Activated naive CD8-positive, alpha-beta T cell treated with anti-CD3 and anti-CD28 coated beads for 36 hours (primary cell): ENCODE results near the gene STIM2. TPM values are rescaled to one million over a fixed set of nuclear protein-coding genes. Genes with fewer than 3 reads are reported as not detected.

Source experiments
- DNase-seq: peaks from one replicate; pipeline ENCODE4 v3.0.0; 2021
- H3K27ac Mint-ChIP-seq: one replicate; pipeline ENCODE4 v1.8.0; 2022; ENCODE audit warnings: mild to moderate bottlenecking, moderate library complexity, mixed read lengths
- H3K27me3 Mint-ChIP-seq: one replicate; pipeline ENCODE4 v1.8.0; 2022; ENCODE audit warnings: mild to moderate bottlenecking, mixed read lengths
- H3K36me3 Mint-ChIP-seq: one replicate; pipeline ENCODE4 v1.8.0; 2021; ENCODE audit warnings: mild to moderate bottlenecking, mixed read lengths
- H3K4me1 Mint-ChIP-seq: one replicate; pipeline ENCODE4 v1.8.0; 2021; ENCODE audit warnings: mixed read lengths
- H3K4me3 Mint-ChIP-seq: one replicate; pipeline ENCODE4 v1.8.0; 2022; ENCODE audit warnings: mild to moderate bottlenecking, moderate library complexity, mixed read lengths
- H3K9me3 Mint-ChIP-seq: one replicate; pipeline ENCODE4 v1.8.0; 2022; ENCODE audit warnings: mixed read lengths
- total RNA-seq, 2 experiments: library from RNA; stranded (reverse); gene quantifications; one replicate each; pipeline ENCODE4 v1.2.3, GENCODE V29; 2021

Gene STIM2
- total RNA-seq, 2 experiments from 2014 or later, result 41.8 to 45.1 TPM

- no peak for DNase-seq
- H3K9me3 Mint-ChIP-seq, result no peaks in the 10 kb centered on the region
- no peak overlapping the region for H3K4me3 Mint-ChIP-seq
- peaks cover 47% of the 10 kb centered on the region for H3K4me1 Mint-ChIP-seq
- H3K27ac Mint-ChIP-seq, result no peak overlapping the region
- H3K36me3 Mint-ChIP-seq, result peaks cover 16% of the 10 kb centered on the region
- no peaks in the 10 kb centered on the region for H3K27me3 Mint-ChIP-seq
Observed at GRCh38 chr4:26931966-26932365, 71.3 kb downstream of the STIM2 start.

- H3K4me1 Mint-ChIP-seq, result peaks cover 60% of the 10 kb centered on the region
- no peak overlapping the region for H3K4me3 Mint-ChIP-seq
- H3K9me3 Mint-ChIP-seq, result no peaks in the 10 kb centered on the region
- H3K36me3 Mint-ChIP-seq, result peaks cover 13% of the 10 kb centered on the region
- H3K27ac Mint-ChIP-seq, result no peak overlapping the region
- no peak for DNase-seq
- H3K27me3 Mint-ChIP-seq, result no peaks in the 10 kb centered on the region
Observed at GRCh38 chr4:26935397-26935796, 74.8 kb downstream of the STIM2 start.

GRCh38 chr4:26936284-26937065 is 75.8 kb downstream of the STIM2 start:
- DNase-seq, result no peak
- Mint-ChIP-seq H3K36me3 (peaks cover 11% of the 10 kb centered on the region), H3K9me3 (no peaks in the 10 kb centered on the region), H3K27ac (peak overlapping the region; percentile 47), H3K4me1 (peaks cover 61% of the 10 kb centered on the region), H3K4me3 (no peak overlapping the region), H3K27me3 (no peaks in the 10 kb centered on the region)

- H3K4me3 Mint-ChIP-seq, result no peak overlapping the region
- H3K4me1 Mint-ChIP-seq, result peaks cover 63% of the 10 kb centered on the region
- no peak overlapping the region for H3K27ac Mint-ChIP-seq
- H3K27me3 Mint-ChIP-seq, result no peaks in the 10 kb centered on the region
- no peaks in the 10 kb centered on the region for H3K9me3 Mint-ChIP-seq
- H3K36me3 Mint-ChIP-seq, result peaks cover 12% of the 10 kb centered on the region
- no peak for DNase-seq
Observed at GRCh38 chr4:26937139-26937538, 76.5 kb downstream of the STIM2 start.

GRCh38 chr4:26937567-26937966 is 76.9 kb downstream of the STIM2 start:
- DNase-seq, result no peak
- Mint-ChIP-seq H3K9me3 (no peaks in the 10 kb centered on the region), H3K36me3 (peaks cover 14% of the 10 kb centered on the region), H3K27ac (no peak overlapping the region), H3K4me3 (no peak overlapping the region), H3K27me3 (no peaks in the 10 kb centered on the region), H3K4me1 (peaks cover 65% of the 10 kb centered on the region)

GRCh38 chr4:26938516-26938915 is 77.9 kb downstream of the STIM2 start:
- H3K4me1 Mint-ChIP-seq, result peaks cover 58% of the 10 kb centered on the region
- H3K27me3 Mint-ChIP-seq, result no peaks in the 10 kb centered on the region
- peaks cover 14% of the 10 kb centered on the region for H3K36me3 Mint-ChIP-seq
- H3K9me3 Mint-ChIP-seq, result peaks cover 2% of the 10 kb centered on the region
- no peak overlapping the region for H3K27ac Mint-ChIP-seq
- no peak overlapping the region for H3K4me3 Mint-ChIP-seq
- no peak for DNase-seq

GRCh38 chr4:26941951-26942350 is 81.3 kb downstream of the STIM2 start:
- no peak overlapping the region for H3K27ac Mint-ChIP-seq
- H3K4me1 Mint-ChIP-seq, result peaks cover 52% of the 10 kb centered on the region
- H3K27me3 Mint-ChIP-seq, result no peaks in the 10 kb centered on the region
- H3K36me3 Mint-ChIP-seq, result peaks cover 28% of the 10 kb centered on the region
- no peak overlapping the region for H3K4me3 Mint-ChIP-seq
- DNase-seq, result no peak
- peaks cover 10% of the 10 kb centered on the region for H3K9me3 Mint-ChIP-seq

- no peak for DNase-seq
- H3K4me1 Mint-ChIP-seq, result peaks cover 48% of the 10 kb centered on the region
- H3K9me3 Mint-ChIP-seq, result peaks cover 10% of the 10 kb centered on the region
- no peaks in the 10 kb centered on the region for H3K27me3 Mint-ChIP-seq
- no peak overlapping the region for H3K4me3 Mint-ChIP-seq
- no peak overlapping the region for H3K27ac Mint-ChIP-seq
- H3K36me3 Mint-ChIP-seq, result peaks cover 34% of the 10 kb centered on the region
Observed at GRCh38 chr4:26942871-26943270, 82.2 kb downstream of the STIM2 start.

- H3K9me3 Mint-ChIP-seq, result peaks cover 10% of the 10 kb centered on the region
- H3K4me3 Mint-ChIP-seq, result no peak overlapping the region
- no peak overlapping the region for H3K27ac Mint-ChIP-seq
- H3K36me3 Mint-ChIP-seq, result peaks cover 39% of the 10 kb centered on the region
- no peaks in the 10 kb centered on the region for H3K27me3 Mint-ChIP-seq
- peaks cover 44% of the 10 kb centered on the region for H3K4me1 Mint-ChIP-seq
- no peak for DNase-seq
Observed at GRCh38 chr4:26943391-26943790, 82.8 kb downstream of the STIM2 start.

- no peak overlapping the region for H3K4me3 Mint-ChIP-seq
- H3K27me3 Mint-ChIP-seq, result no peaks in the 10 kb centered on the region
- H3K4me1 Mint-ChIP-seq, result peaks cover 32% of the 10 kb centered on the region
- H3K9me3 Mint-ChIP-seq, result peaks cover 10% of the 10 kb centered on the region
- DNase-seq, result no peak
- H3K36me3 Mint-ChIP-seq, result peaks cover 50% of the 10 kb centered on the region
- H3K27ac Mint-ChIP-seq, result no peak overlapping the region
Observed at GRCh38 chr4:26945794-26946193, 85.2 kb downstream of the STIM2 start.

- no peak overlapping the region for H3K27ac Mint-ChIP-seq
- H3K4me1 Mint-ChIP-seq, result peaks cover 26% of the 10 kb centered on the region
- peaks cover 59% of the 10 kb centered on the region for H3K36me3 Mint-ChIP-seq
- peaks cover 17% of the 10 kb centered on the region for H3K9me3 Mint-ChIP-seq
- H3K27me3 Mint-ChIP-seq, result no peaks in the 10 kb centered on the region
- no peak for DNase-seq
- H3K4me3 Mint-ChIP-seq, result no peak overlapping the region
Observed at GRCh38 chr4:26947318-26947717, 86.7 kb downstream of the STIM2 start.

- Mint-ChIP-seq H3K27ac (no peak overlapping the region), H3K9me3 (peaks cover 9% of the 10 kb centered on the region), H3K4me3 (no peak overlapping the region), H3K27me3 (no peaks in the 10 kb centered on the region), H3K36me3 (peaks cover 42% of the 10 kb centered on the region), H3K4me1 (peaks cover 36% of the 10 kb centered on the region)
- no peak for DNase-seq
Observed at GRCh38 chr4:26950446-26950845, 89.8 kb downstream of the STIM2 start.

GRCh38 chr4:26952891-26953290 is 92.2 kb downstream of the STIM2 start:
- Mint-ChIP-seq H3K36me3 (peaks cover 30% of the 10 kb centered on the region), H3K27ac (no peak overlapping the region), H3K4me3 (no peak overlapping the region), H3K27me3 (no peaks in the 10 kb centered on the region), H3K9me3 (peaks cover 7% of the 10 kb centered on the region), H3K4me1 (peaks cover 28% of the 10 kb centered on the region)
- DNase-seq, result no peak

GRCh38 chr4:26953366-26953765 is 92.7 kb downstream of the STIM2 start:
- Mint-ChIP-seq H3K27ac (no peak overlapping the region), H3K4me1 (peaks cover 31% of the 10 kb centered on the region), H3K36me3 (peaks cover 27% of the 10 kb centered on the region)

GRCh38 chr4:26953770-26954423 is 93.3 kb downstream of the STIM2 start:
- H3K9me3 Mint-ChIP-seq, result peaks cover 7% of the 10 kb centered on the region
- no peaks in the 10 kb centered on the region for H3K27me3 Mint-ChIP-seq
- H3K4me3 Mint-ChIP-seq, result no peak overlapping the region
- H3K4me1 Mint-ChIP-seq, result peaks cover 36% of the 10 kb centered on the region
- H3K27ac Mint-ChIP-seq, result no peak overlapping the region
- DNase-seq, result no peak
- H3K36me3 Mint-ChIP-seq, result peaks cover 32% of the 10 kb centered on the region

More at GRCh38 chr4:26953366-26953765, 92.7 kb downstream of the STIM2 start:
- no peak for DNase-seq
- H3K4me3 Mint-ChIP-seq, result no peak overlapping the region
- H3K27me3 Mint-ChIP-seq, result no peaks in the 10 kb centered on the region
- peaks cover 7% of the 10 kb centered on the region for H3K9me3 Mint-ChIP-seq

- H3K4me1 Mint-ChIP-seq, result peaks cover 45% of the 10 kb centered on the region
- peaks cover 7% of the 10 kb centered on the region for H3K9me3 Mint-ChIP-seq
- no peak for DNase-seq
- peaks cover 36% of the 10 kb centered on the region for H3K36me3 Mint-ChIP-seq
- H3K27me3 Mint-ChIP-seq, result no peaks in the 10 kb centered on the region
- H3K4me3 Mint-ChIP-seq, result no peak overlapping the region
- H3K27ac Mint-ChIP-seq, result no peak overlapping the region
Observed at GRCh38 chr4:26955241-26955640, 94.6 kb downstream of the STIM2 start.
